Measurements from ENCODE around the gene TAF4B.

The TAF4B gene

DNA sequence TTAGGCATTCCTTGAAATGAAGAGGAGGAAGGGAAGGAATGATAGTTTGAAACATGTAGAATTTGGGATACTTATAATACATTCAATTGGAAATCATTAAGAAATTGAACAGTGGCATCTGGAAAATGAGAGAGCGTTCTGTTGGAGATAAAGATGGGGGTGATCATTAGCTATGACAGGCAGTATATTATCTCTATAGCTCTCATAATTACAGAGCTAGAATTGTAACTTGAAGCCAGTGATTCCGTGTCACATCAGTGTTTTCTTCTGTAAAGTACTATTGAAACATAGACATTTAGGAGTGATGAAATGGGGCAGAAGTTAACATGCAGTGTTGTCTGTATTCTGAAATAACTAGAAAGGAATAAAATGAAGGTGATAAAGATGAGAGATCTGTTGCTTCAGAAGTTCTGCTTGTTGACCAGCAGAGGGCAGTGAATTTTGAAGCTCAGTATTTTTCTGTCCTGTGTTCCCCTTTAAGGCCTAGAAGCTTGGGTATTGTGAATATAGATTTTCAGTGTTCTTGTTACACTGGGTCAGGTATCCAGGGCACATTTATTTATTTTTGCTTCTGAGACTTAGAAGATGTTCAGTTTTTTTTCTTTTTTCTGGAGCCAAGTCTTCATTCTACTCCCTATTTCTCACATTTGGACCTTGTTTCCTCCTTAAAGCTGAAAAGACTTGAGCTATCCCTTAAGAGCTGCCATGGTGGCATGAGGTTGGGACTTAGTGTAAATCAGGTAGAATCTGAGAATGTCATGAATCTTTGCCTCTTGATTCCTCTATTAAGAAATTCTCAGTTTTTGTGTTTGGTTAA lies 157.4 kb downstream of the TAF4B start:
- no peak for DNase-seq

DNA sequence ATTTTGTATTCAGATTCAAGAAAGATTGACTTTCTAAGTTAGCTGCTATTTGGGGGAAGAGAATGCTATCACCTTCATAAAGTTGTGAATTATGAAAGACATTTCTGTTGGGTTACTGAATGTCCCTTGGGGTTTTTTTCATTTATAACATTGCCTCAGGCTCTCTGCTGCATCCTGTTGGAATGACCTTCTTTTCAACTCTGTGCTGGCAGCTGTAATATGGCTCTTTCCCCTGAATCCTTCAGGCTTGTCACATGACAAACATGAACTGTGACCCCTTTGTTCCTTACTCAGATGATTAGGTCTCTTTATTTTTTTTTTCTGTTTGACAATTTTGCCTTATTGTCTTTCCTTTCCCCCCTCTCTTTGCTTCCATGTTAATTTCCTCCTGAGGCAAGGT lies 159.8 kb downstream of the TAF4B start:
- DNase-seq, result no peak

DNA sequence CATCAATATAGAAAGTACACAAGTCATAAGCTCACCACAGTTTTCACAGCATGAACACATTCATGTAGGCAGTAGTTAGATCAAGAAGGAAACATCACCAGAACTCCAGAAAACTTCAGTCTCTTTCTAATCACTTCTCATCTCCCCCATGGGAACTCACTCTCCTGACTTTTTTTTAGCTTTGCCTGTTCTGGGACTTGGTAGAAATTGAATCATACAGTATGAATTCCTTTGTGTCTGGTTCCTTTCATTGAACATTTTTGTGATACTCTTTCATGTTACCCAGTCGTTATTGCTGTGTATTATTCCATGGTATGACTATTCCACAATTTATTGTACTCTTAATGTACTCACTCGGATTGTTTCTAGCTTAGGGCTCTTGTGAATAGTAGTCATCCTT lies 160.2 kb downstream of the TAF4B start:
- no peak for DNase-seq

DNA sequence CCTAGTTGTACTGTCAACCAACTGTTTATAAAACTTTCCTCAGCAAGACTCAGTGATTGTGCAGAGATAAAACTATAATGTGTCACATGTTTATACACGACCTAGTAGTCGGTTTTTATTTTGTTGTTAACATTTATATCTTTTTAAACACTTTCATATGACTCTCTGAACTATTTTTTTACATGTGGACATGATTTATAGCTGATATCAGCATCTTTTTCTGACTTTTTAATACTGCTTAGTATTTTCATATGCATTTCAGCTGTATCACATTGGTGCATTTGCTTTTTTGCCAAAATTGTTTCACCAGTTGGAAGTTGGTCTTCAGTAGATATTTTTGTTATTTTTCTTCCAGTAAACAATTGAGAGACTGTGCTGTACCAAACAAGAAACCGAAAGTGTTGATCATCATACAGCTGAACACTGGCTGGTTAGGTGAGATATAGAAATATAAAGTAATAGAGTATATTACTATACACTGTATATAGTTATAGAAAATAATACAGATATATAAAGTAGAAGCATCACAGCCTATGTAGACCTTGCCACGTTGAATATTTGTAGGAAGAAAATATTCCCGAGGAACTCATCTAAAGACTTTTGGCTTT lies 167.9 kb downstream of the TAF4B start:
- no peak for DNase-seq

DNA sequence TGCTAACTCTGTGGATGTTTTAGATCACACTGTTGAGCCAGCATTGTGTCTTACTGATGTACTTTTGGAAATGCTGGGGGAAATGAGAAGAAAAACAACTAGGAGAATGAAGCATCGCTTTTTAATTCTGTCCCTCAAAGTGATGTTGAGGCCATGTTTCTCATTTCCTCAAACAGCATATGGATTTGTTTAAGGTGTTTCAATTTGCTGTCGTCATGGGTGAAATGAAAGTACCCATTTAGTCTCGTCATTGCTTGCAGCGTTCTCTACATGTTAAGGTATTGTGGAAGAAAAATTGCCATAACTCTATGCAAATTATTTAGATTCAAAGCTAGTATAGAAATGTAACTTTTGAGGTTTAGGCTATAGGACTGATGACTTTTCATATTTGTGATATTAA lies 170.8 kb downstream of the TAF4B start:
- DNase-seq, result no peak

DNA sequence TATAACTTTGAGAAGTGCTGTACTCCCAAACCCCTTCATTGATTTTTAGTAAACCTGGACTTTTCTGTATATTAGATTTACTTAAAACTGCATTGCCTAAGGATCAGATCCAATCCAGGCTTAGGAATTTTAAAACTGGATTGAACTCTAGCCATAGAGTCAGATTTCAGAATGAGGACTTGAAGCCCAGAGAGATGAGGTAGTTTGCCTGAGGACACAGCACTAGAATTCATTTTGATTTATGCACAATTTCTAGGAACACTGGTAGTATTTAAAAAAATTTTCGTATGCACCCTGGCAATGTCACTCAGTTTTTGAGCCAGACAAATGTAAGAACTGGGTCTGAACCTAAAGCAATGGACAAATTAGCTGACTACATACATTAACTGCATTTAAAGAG lies 177.2 kb downstream of the TAF4B start:
- DNase-seq, result no peak

DNA sequence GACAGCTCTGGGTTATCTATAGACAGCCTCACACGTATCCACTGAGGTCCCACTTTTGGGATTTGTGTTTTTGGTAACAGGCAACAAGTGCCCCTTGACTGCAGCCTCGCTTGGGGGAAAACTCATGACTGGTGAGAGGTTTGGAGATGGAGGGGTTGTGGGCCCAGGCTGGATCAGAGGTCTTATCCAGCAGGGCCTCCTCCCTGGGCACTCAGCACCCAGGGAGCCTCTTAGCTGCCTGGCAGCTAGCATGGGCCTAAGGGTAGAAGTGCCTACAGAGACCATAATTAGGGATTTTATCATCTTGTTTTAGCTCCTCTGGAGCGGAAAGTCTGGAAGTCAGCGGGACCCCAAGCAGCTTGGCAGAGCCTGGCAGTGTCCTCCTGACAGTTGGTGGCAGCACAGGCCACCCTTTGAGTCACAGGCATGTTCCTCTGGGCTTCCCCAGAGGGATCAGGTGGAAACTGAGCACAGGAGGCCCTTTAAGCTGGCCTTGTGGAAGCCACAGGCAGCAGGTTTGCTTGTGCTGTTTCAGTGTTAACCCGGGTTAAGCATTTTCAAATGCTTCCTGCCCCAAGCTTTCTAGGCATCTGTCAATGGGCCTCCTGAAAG lies 179.1 kb downstream of the TAF4B start:
- no peak for DNase-seq

DNA sequence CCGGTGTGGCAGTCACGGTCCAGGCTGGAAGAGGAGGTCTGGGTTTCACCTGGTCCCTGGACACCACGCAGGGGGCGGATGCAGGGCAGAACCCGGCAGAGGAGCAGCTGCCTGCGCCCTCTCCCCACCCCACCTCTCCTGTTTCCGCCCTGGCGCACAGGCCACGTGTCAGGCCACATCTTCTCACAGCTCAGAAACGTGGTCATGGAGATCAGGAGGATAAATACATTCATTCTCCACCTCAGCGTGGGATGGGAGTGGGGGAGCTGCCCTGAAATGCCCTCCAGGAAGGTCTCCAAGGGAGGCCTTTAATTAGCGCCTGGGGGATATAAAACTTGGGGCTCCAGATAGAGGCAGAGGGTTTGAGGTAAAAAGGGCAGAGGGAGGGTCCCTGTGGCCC lies 180.1 kb downstream of the TAF4B start:
- DNase-seq, result no peak

DNA sequence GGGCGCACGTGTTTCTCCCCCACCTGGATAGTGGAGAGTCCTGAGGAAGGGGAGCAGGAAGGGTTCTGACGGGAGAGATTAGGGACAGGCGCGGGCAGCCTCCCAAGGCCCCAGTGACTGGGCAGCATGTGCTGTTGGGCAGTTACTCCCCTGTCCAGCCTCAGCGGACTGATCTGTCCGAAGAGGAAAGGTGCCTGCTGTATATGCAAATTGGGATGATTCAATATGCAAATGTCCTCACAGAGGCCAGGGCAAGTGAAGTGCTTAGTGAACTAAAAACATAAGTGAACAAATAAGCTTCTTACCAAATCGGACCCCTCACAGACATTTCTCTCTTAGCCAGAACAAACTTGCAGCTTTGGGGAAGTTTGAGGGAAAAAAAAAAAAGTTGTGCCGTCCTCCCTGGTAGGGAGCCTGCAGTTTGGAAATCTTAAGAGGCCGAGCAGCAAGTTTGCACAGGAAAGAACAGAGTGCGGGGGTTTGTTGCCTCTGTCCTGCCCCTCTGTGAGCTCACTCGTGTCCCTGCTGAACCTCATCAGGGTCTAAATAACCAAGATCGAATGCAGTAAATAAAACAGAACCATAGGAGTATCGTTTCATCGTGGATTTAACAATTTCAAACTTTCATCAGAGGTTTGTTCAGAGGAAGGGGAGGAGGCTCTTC lies 180.7 kb downstream of the TAF4B start:
- no peak for DNase-seq

DNA sequence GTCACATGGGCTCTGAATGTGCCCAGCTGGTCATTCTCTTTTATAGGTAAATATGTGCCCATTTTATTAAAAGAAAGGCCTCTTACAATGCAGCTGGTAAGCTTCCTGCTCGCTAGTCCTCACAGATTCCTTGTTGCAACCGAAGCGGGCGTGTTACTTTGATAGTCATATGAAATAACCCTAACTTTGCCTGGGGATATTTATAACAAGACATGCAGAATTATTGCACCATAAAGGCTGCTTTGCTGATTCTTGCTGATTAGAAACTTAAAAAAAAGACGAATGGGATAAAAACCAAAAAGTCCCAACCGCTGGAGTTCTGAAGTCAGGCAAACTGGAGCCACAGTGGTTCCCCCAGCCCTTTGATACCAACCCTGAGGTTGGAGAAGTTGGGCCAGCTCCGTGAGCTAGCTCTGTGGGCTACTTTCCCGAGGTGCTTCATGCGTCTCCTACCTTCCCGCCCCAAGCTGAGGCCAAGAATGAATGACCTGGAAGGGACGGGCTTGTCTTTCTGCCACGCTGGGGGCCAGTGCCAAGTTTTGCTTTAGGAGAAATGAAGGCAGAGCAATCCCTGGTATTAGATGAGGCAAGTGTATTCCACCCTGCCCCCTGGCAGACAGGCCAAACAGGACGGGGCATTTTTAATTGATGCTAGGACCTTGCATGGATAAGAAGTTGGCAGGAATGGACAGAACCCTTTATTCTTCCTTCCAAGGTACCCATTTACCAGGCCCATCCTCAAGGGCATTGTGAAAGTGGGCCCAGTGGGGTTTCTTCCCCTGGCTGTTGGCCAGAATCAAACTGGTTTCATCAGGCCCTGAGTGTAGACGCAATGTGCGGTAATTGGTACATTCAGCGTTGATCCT lies 181.7 kb downstream of the TAF4B start:
- DNase-seq, result no peak

DNA sequence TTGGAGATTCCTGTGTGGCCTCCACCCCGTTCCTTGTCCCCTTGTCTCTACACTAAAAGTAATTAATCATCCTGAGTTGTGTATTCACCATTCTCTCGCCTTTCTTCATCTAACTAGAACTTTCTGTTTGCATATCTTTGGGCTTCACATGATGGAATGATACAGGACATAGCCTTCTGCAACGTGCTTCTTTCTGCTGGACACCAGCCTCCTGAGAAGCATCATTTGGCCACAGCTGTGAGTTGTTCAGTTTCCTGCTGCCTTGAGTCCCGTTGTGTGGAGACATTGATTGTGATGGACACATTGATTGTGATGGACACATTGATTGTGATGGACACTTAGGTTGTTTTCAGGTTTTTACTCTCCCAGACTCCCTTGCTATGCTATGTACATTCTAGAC lies 182.8 kb downstream of the TAF4B start:
- no peak for DNase-seq

DNA sequence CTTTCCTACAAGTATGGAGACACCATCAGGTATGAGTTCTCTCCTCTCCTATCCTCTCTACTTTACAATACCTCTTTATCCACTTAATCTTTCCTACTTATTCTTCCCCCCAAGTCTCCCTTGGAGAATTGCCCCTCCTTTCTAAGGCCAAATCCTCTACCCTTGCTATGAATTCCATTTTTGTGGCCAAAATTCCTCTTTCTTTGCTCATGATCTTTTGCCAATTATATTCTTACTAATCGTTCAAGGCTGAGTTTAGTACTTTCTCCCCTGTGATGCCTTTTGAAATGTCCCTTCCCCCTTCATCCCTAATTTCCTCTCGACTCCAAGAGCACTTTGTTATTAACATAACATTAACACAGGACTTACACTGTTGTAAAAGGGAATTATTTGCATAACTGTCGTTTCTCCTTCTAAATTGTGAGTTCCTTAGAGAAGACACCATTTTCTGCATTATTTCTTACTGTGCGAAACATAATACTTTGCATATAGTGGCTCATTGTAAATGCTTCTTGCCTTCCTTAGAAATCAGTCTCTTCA lies 188.7 kb downstream of the TAF4B start:
- no peak for DNase-seq

DNA sequence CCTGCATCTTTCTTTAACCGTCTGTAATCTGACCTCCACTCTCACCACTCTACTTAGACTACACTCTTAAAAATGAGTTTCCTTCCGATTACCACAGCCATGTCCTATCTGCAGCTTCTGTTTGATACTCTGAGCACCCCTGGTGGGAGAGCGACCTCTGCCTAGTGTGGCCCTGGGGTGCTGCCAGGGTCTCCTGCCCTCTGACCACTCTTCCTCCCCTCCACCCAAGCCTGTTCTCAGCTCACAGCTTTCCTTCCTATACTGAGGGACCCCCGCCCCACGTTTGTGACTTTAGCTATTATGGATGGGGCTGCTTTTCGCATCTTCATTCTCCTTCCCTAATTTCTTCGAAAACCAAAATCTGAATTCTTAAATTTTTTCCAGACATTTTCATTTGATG lies 189.4 kb downstream of the TAF4B start:
- DNase-seq, result no peak

DNA sequence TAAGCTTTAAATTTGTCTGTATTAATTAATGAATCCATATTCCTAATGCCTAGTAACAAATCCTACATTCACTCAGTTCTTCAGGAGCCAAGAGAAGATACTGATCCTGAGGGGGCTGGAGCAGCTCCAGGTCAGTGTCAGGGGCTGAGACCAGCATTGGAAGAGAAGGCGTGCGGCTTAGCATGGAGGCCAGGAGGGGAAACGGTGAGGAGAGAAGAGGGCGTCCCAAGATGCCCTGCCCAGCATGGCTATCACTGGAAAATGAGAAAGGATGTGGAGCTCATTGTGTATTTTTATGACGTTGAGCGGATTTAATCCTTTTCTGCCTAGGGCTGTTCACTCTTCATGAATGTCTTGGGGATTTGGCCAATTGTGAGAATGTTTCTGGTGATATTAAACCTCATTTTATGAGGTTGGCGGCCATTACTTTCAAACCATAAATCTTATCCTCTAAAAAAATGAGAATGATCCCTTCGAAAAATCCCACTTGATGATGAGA lies 190.5 kb downstream of the TAF4B start:
- DNase-seq, result no peak

DNA sequence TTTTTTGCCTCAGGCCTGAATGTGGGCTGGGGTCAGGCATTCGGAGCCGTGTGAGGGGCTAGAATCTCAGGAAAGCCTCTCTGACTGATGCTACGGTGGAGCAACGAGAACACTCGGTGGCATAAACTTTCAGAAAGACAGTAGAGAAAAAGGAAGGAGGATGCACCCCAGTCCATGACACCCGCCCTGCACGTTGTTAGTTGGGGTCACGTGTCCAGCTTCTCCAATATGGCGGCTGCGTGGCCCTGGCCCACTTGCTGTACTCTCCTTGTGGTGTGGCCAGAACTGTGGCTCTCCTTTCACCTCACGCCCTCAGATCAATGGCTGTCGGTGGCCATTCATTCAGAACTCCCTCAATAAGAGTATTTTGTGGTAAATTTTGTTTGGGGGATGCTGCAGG lies 190.9 kb downstream of the TAF4B start:
- DNase-seq, result no peak

DNA sequence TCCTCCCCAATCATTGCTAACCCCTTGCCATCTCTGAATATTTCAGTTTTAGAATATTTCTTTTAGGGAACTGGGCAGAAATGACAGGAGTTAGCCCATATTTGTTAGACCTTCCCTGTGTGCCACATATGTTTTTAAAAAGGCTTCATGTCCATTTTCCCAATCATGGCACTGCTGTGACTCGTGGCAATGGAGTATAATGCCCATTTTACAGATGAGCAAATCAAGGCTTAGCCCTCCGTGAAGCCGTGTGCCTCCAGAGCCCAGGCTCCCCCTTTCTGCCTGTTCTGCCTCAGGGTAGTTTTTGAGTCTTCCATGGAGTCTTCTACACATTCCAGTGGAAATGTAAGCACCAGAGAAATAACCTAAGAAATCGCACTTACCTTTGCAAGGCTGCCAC lies 192.0 kb downstream of the TAF4B start:
- no peak for DNase-seq

DNA sequence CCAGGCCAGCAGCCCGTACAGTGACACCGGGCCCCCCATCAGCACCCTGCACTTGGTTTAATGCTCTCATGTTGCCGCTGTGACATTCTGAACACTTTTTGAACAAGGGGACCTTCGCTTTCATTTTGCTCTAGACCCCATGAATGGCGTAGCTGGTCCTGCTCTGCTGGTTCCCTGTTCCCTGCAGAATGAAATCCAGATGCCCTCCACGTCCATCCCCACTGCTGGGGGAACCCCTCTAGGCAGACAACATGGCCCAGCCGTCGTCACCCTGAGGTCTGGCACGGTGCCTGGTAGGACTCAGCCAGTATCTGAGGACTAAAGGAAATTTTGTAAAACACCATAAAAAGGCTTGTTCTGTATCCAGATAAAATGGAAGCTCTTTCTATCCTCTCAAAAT lies 193.5 kb downstream of the TAF4B start:
- no peak for DNase-seq

DNA sequence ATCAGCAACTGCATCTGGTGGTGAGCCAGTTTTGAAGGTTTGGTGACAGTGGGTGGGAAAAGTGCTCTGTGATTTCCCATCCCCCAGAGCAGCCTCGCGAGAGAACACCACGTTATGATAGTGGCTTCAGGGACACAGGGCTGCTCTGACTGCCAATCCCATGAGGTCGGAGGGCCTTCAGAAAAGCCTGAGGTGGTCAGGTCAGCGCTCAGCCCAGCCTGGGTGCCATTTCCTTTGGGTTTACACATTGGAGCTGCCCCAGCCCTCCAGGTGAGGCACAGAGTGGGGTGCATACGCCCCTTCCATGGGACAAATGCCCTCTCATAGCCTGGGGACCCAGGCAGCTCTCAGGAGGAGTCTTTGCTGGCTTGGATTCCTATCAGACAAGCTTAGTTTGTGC lies 195.3 kb downstream of the TAF4B start:
- DNase-seq, result no peak

DNA sequence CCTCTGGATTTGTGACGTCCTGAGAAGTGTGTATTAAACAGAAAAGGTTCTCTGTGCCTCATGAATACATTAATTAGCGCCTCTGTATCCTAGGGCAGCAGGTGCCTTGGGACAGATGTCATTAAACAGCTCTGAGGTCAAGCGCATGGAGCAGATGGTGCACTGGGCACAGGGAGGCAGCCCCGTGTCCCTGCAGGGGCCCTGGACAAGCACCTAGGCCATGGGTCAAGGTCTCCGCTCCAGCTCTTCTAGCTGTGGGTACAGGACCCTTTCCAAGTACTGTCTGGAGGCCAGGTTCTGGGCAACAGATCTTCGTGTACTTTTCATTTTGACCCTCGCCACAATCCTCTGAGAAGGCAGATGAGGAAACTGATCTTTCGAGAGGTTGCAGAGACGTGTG lies 195.7 kb downstream of the TAF4B start:
- no peak for DNase-seq

DNA sequence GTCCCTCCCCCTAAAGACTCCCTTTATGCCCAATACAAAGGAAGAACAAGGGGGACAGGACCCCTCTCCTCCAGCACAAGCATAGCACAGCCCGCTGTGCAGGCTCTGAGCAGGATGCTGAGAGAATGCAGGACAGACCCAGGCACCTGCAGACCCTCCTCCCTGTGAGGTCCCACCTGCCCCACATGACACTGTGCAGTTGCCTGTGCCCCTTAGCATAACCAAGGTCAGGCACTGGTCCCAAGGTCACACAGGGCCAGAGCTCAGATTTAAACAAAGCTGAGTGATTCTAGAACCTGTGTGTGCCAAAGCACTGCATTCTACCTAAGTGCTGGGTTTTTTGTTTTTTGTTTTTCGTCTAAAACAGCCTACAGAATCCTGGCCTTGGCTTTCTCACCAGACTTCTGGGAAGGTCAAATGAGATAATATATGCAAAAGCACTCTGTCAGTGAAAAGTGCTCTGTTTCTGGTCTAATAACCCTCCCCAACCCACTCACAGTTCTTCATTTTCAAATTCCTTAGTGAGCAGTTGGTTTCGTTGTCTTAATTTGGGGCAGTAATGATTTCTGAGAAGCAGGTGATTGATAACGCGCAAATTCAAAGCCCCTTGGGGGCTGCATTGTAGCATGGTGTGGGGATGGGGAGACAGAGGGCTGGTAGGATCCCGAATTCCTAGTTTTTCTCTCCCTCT lies 196.4 kb downstream of the TAF4B start:
- no peak for DNase-seq

DNA sequence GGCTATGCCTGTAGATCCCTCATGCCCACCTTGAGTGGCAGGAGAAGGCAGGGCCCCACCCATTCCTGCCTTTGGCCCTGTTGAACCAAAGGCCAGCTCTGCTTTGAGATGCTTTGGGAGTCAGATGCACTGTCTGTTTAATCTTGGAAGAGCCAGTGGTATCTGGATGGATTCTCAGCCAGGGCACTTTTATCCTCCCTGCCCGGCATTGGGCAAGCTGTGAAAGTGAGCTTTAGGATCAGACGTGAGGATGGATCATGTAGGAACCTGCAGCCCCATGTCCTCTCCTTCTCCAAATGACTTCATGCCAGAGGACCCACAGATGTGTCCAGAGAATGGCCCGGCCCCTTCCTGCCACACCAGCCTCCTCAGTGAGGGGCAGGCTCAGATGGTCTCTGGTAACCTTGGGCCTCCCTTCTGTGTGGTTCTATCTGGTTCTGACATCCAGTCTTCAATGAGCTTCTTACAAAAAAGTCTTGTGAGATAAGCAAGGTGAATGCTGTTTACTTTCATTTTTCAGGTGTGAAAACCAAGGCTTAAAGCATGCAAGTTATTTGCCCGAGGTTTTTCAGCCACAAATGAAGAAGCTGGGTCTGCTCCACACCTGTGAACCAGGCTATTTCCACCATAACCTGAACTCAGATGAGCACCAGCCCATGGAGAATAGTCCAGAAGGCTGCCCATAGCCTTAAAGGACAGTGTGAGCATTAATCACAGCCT lies 198.3 kb downstream of the TAF4B start:
- no peak for DNase-seq
